Measurements from ENCODE around the gene SOX5. TPM values are rescaled to one million over a fixed set of nuclear protein-coding genes. Genes with fewer than 3 reads are reported as not detected.

Gene SOX5
- total and polyA plus RNA-seq, 8 donors = 10.0 to 39.9 (median 33.0) TPM

DNA sequence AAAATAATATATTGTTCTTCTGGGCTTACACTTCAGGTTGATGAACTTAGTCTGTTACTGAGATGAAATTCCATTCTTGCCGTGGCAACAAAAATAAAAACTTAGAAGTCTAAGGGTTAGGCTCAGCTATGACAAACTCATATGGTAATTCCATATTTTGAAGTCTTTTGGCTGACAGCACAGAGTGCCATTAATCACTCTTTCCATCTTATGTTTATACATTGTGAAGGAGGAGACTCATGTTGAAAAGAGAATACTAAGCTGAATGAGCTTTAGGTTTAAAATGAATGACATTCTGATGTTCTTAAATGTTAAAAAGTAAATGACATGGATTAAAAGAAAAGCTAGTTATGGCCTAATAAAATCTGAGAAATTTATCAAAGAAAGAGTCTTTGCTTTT lies 291.9 kb downstream of the SOX5 start:
- no peaks in the 10 kb centered on the region for H3K27me3 ChIP-seq
- ATAC-seq = no peak
- no peak overlapping the region for H3K4me3 ChIP-seq
- no peaks in the 10 kb centered on the region for H3K9me3 ChIP-seq
- no peak for DNase-seq
- no peak for TF ChIP-seq CTCF (IDR thresholded peaks at IDR 0.05)
- intact Hi-C loops (cut with DNase I) = no loop called here
- no peaks in the 10 kb centered on the region for H3K4me1 ChIP-seq
- no peaks in the 10 kb centered on the region for H3K36me3 ChIP-seq
- H3K27ac ChIP-seq = no peak overlapping the region

DNA sequence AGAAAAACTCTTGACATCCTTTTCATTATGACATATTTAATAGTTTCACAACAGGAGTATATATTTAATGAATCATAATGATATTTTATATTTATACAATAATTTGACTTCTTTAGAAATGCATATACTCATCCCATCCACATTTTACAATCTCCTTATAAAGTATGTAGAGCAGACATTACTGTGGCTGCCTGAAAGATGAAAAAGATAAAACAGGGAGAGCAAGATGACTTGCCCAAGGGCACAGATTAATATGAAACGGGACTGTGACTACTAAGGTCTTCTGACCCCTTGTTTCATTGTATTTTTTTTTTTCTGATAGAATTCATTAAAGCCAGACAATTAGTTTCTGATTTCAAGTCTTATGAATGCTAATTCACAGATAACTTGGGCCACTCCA lies 293.6 kb downstream of the SOX5 start:
- DNase-seq = no peak
- Histone ChIP-seq H3K9me3 (no peaks in the 10 kb centered on the region), H3K4me1 (no peaks in the 10 kb centered on the region), H3K36me3 (no peaks in the 10 kb centered on the region), H3K27me3 (no peaks in the 10 kb centered on the region), H3K4me3 (no peak overlapping the region), H3K27ac (no peak overlapping the region)
- no peak for ATAC-seq
- intact Hi-C loops (cut with DNase I) = no loop called here
- TF ChIP-seq CTCF (IDR thresholded peaks at IDR 0.05) = no peak

GRCh38 chr12:23655112-23655511 lies 294.4 kb downstream of the SOX5 start:
- intact Hi-C loops (cut with DNase I) = no loop called here
- no peak for DNase-seq

GRCh38 chr12:23648546-23648945 lies 300.9 kb downstream of the SOX5 start:
- TF ChIP-seq CTCF (IDR thresholded peaks at IDR 0.05) = no peak
- DNase-seq (no peak), ATAC-seq (no peak)
- Histone ChIP-seq H3K27ac (no peak overlapping the region), H3K4me3 (no peak overlapping the region), H3K27me3 (no peaks in the 10 kb centered on the region), H3K9me3 (peaks cover 0 to 21% of the 10 kb centered on the region in 2 donors), H3K36me3 (no peaks in the 10 kb centered on the region), H3K4me1 (no peaks in the 10 kb centered on the region)
- intact Hi-C loops (cut with DNase I) = no loop called here

More at GRCh38 chr12:23655112-23655511, 294.4 kb downstream of the SOX5 start:
- H3K27ac ChIP-seq = no peak overlapping the region
- ATAC-seq = no peak
- H3K9me3 ChIP-seq = no peaks in the 10 kb centered on the region
- H3K27me3 ChIP-seq = no peaks in the 10 kb centered on the region
- no peak overlapping the region for H3K4me3 ChIP-seq
- no peaks in the 10 kb centered on the region for H3K36me3 ChIP-seq
- no peak for TF ChIP-seq CTCF (IDR thresholded peaks at IDR 0.05)
- H3K4me1 ChIP-seq = no peaks in the 10 kb centered on the region

GRCh38 chr12:23640754-23641153 lies 308.7 kb downstream of the SOX5 start:
- Histone ChIP-seq H3K9me3 (no peaks in the 10 kb centered on the region), H3K4me1 (no peaks in the 10 kb centered on the region), H3K36me3 (no peaks in the 10 kb centered on the region), H3K4me3 (no peak overlapping the region), H3K27me3 (no peaks in the 10 kb centered on the region), H3K27ac (no peak overlapping the region)
- DNase-seq (no peak), ATAC-seq (no peak)
- no peak for TF ChIP-seq CTCF (IDR thresholded peaks at IDR 0.05)
- intact Hi-C loops (cut with DNase I) = no loop called here

All from left lung (tissue), 10 donors.